Measurements from ENCODE around the gene PHC2. TPM values are rescaled to one million over a fixed set of nuclear protein-coding genes. Genes with fewer than 3 reads are reported as not detected.

PHC2 gene
- total RNA-seq, 4 donors from 2014 or later: 70.2 to 114 (median 77.2) TPM

GRCh38 chr1:33359931-33360330 lies 71.0 kb downstream of the PHC2 start:
- TF ChIP-seq POLR2A (IDR thresholded peaks at IDR 0.05) (no peak), CTCF (IDR thresholded peaks at IDR 0.05) (no peak)
- intact Hi-C loops (cut with DNase I; ENCODE audit: low total_unique reads): no loop called here
- WGBS, 2 donors: 65 to 70% methylated on average over 2 of the region's 2 CpGs
- DNase-seq (ENCODE audit: low spot score in 2 of 2): no peak
- H3K4me3 ChIP-seq (ENCODE audit: low read depth, poor library complexity, severe bottlenecking): no peak overlapping the region

GRCh38 chr1:33358795-33359503 lies 71.9 kb downstream of the PHC2 start:
- WGBS, 2 donors: 88 to 91% methylated on average over 3 of the region's 3 CpGs
- intact Hi-C loops (cut with DNase I; ENCODE audit: low total_unique reads): no loop called here
- DNase-seq (ENCODE audit: low spot score in 2 of 2): no peak
- no peak overlapping the region for H3K4me3 ChIP-seq (ENCODE audit: low read depth, poor library complexity, severe bottlenecking)
- TF ChIP-seq CTCF (IDR thresholded peaks at IDR 0.05) (no peak), POLR2A (IDR thresholded peaks at IDR 0.05) (no peak)

GRCh38 chr1:33358114-33358794 lies 72.6 kb downstream of the PHC2 start:
- no peak for DNase-seq (ENCODE audit: low spot score in 2 of 2)
- WGBS, 2 donors: 71 to 72% methylated on average over 4 of the region's 4 CpGs

GRCh38 chr1:33357099-33357498 lies 73.8 kb downstream of the PHC2 start:
- intact Hi-C loops (cut with DNase I; ENCODE audit: low total_unique reads): no loop called here
- WGBS, 2 donors: 91 to 96% methylated on average over 5 of the region's 5 CpGs
- DNase-seq (ENCODE audit: low spot score in 2 of 2): no peak
- H3K4me3 ChIP-seq (ENCODE audit: low read depth, poor library complexity, severe bottlenecking): no peak overlapping the region
- TF ChIP-seq CTCF (IDR thresholded peaks at IDR 0.05): no peak
- TF ChIP-seq POLR2A (IDR thresholded peaks at IDR 0.05): no peak

More at GRCh38 chr1:33358114-33358794, 72.6 kb downstream of the PHC2 start:
- H3K4me3 ChIP-seq (ENCODE audit: low read depth, poor library complexity, severe bottlenecking): no peak overlapping the region
- no peak for TF ChIP-seq POLR2A (IDR thresholded peaks at IDR 0.05)
- TF ChIP-seq CTCF (IDR thresholded peaks at IDR 0.05): no peak
- intact Hi-C loops (cut with DNase I; ENCODE audit: low total_unique reads): no loop called here

GRCh38 chr1:33354707-33355316 lies 76.1 kb downstream of the PHC2 start:
- 86 to 90% methylated on average over 13 to 16 of the region's 16 CpGs for WGBS, 2 donors
- TF ChIP-seq POLR2A (IDR thresholded peaks at IDR 0.05) (no peak), CTCF (IDR thresholded peaks at IDR 0.05) (no peak)
- H3K4me3 ChIP-seq (ENCODE audit: low read depth, poor library complexity, severe bottlenecking): no peak overlapping the region
- DNase-seq (ENCODE audit: low spot score in 2 of 2): no peak
- intact Hi-C loops (cut with DNase I; ENCODE audit: low total_unique reads): no loop called here

Measured in lower leg skin (tissue), 4 donors.